ENCODE measurements around the gene ERC2. TPM values are rescaled to one million over a fixed set of nuclear protein-coding genes. Genes with fewer than 3 reads are reported as not detected.

ERC2 gene
- total and polyA plus RNA-seq, 2 donors (not counting 3 experiments of a cell fraction or from before 2014, with no cell fraction given): 5.6 to 15.5 TPM

- Histone ChIP-seq H2AFZ (ENCODE audit: low read depth, low read length) (no peak overlapping the region), H3K4me1 (ENCODE audit: control insufficient read depth, extremely low read depth, insufficient read depth, low read length) (no peaks in the 10 kb centered on the region), H3K4me2 (ENCODE audit: insufficient read depth, low read length) (no peak overlapping the region), H4K20me1 (replicated peaks; ENCODE audit: control insufficient read depth, extremely low read depth, insufficient read depth, low read length) (no peaks in the 10 kb centered on the region), H3K4me3 (replicated peaks in 1 of 3; ENCODE audit: insufficient read depth in 1 of 3, low read depth in 1 of 3, low read length in 3 of 3) (no peak overlapping the region), H3K9ac (replicated peaks; ENCODE audit: extremely low read depth, insufficient read depth, low read length) (no peak overlapping the region), H3K9me3 (replicated peaks; ENCODE audit: control insufficient read depth, insufficient read depth, low read length) (no peaks in the 10 kb centered on the region), H3K36me3 (ENCODE audit: control insufficient read depth in 2 of 2, extremely low read depth in 1 of 2, insufficient read depth in 2 of 2, low read length in 2 of 2) (no peaks in the 10 kb centered on the region), H3K27ac (ENCODE audit: insufficient read depth, low read depth, low read length) (no peak overlapping the region), H3K27me3 (ENCODE audit: control insufficient read depth in 2 of 2, insufficient read depth in 2 of 2, low read length in 2 of 2) (no peaks in the 10 kb centered on the region), H3K9me1 (replicated peaks; ENCODE audit: control insufficient read depth, extremely low read depth, insufficient read depth, low read length) (no peaks in the 10 kb centered on the region), H3K79me2 (ENCODE audit: control insufficient read depth, insufficient read depth, low read length) (no peaks in the 10 kb centered on the region)
- POLR2A ChIA-PET: no interaction called here
- dilution Hi-C loops (cut with MboI; ENCODE audit: extremely low pct_ligation_motif_present, low sequenced_read_pairs): no loop called here
- FAIRE-seq (no peak), DNase-seq (ENCODE audit: low read depth, low spot score) (no peak)
- intact Hi-C loops (cut with micrococcal nuclease): no loop called here
- BruUV-seq (replicated peaks): no TSS peak
- TF ChIP-seq MAX (IDR thresholded peaks at IDR 0.05; ENCODE audit: insufficient read depth, insufficient read length) (no peak), MYC (IDR thresholded peaks at IDR 0.05; ENCODE audit: low read depth, low read length) (no peak), GATA2 (IDR thresholded peaks at IDR 0.05; ENCODE audit: insufficient read depth, insufficient read length, low read depth, low read length) (no peak)
- CTCF ChIA-PET: interaction anchor here (1.2 kb wide), 1 partner anchor 14 kb away, joined by 3 read pairs; no protein-coding TSS in a partner anchor
These were observed 941.8 kb downstream of the ERC2 start for GRCh38 chr3:55526332-55527030.

- Histone ChIP-seq H3K27me3 (ENCODE audit: control insufficient read depth in 2 of 2, insufficient read depth in 2 of 2, low read length in 2 of 2) (no peaks in the 10 kb centered on the region), H3K4me2 (ENCODE audit: insufficient read depth, low read length) (no peak overlapping the region), H3K4me3 (replicated peaks in 1 of 3; ENCODE audit: insufficient read depth in 1 of 3, low read depth in 1 of 3, low read length in 3 of 3) (no peak overlapping the region), H3K4me1 (ENCODE audit: control insufficient read depth, extremely low read depth, insufficient read depth, low read length) (no peaks in the 10 kb centered on the region), H2AFZ (ENCODE audit: low read depth, low read length) (no peak overlapping the region), H3K9me3 (replicated peaks; ENCODE audit: control insufficient read depth, insufficient read depth, low read length) (no peaks in the 10 kb centered on the region), H3K79me2 (ENCODE audit: control insufficient read depth, insufficient read depth, low read length) (no peaks in the 10 kb centered on the region), H4K20me1 (replicated peaks; ENCODE audit: control insufficient read depth, extremely low read depth, insufficient read depth, low read length) (no peaks in the 10 kb centered on the region), H3K27ac (ENCODE audit: insufficient read depth, low read depth, low read length) (no peak overlapping the region), H3K36me3 (ENCODE audit: control insufficient read depth in 2 of 2, extremely low read depth in 1 of 2, insufficient read depth in 2 of 2, low read length in 2 of 2) (no peaks in the 10 kb centered on the region), H3K9me1 (replicated peaks; ENCODE audit: control insufficient read depth, extremely low read depth, insufficient read depth, low read length) (no peaks in the 10 kb centered on the region), H3K9ac (replicated peaks; ENCODE audit: extremely low read depth, insufficient read depth, low read length) (no peak overlapping the region)
- ChIA-PET POLR2A (no interaction called here), CTCF (no interaction called here)
- TF ChIP-seq POLR2AphosphoS5 (IDR thresholded peaks at IDR 0.05; ENCODE audit: insufficient read depth, low read depth, low read length): no peak
- TF ChIP-seq FOS (IDR thresholded peaks at IDR 0.05; ENCODE audit: borderline replicate concordance, insufficient read depth, low read length): no peak
- no peak for TF ChIP-seq MAX (IDR thresholded peaks at IDR 0.05; ENCODE audit: insufficient read depth, insufficient read length)
- TF ChIP-seq GATA2 (IDR thresholded peaks at IDR 0.05; ENCODE audit: insufficient read depth, insufficient read length, low read depth, low read length): no peak
- no peak for TF ChIP-seq POLR2A (IDR thresholded peaks at IDR 0.05; ENCODE audit: low read depth, low read length)
- no peak for TF ChIP-seq MYC (IDR thresholded peaks at IDR 0.05; ENCODE audit: low read depth, low read length)
- no peak for TF ChIP-seq JUN (IDR thresholded peaks at IDR 0.05; ENCODE audit: borderline replicate concordance, insufficient read depth, insufficient read length, low read depth)
- no peak for TF ChIP-seq CTCF (IDR thresholded peaks at IDR 0.05; ENCODE audit: extremely low read depth in 1 of 2, insufficient read depth in 1 of 2, low read depth in 1 of 2, low read length in 2 of 2)
- no peak for TF ChIP-seq EZH2 (IDR thresholded peaks at IDR 0.05; ENCODE audit: borderline replicate concordance, low read depth, low read length, severe bottlenecking)
- FAIRE-seq: no peak
- dilution Hi-C loops (cut with MboI; ENCODE audit: extremely low pct_ligation_motif_present, low sequenced_read_pairs) (no loop called here), intact Hi-C loops (cut with micrococcal nuclease) (no loop called here)
- no peak for DNase-seq (ENCODE audit: low read depth, low spot score)
- BruUV-seq (replicated peaks): no TSS peak
These were observed 942.8 kb downstream of the ERC2 start for GRCh38 chr3:55525436-55525835.
